Measurements from ENCODE around the gene SERPINC1. TPM values are rescaled to one million over a fixed set of nuclear protein-coding genes. Genes with fewer than 3 reads are reported as not detected.

Gene SERPINC1
- total and polyA plus RNA-seq, 9 of the 15 experiments (the other 6 are each of a cell fraction or from before 2014, with no cell fraction given), result 0.07 to 1.2 (median 0.50) TPM

DNA sequence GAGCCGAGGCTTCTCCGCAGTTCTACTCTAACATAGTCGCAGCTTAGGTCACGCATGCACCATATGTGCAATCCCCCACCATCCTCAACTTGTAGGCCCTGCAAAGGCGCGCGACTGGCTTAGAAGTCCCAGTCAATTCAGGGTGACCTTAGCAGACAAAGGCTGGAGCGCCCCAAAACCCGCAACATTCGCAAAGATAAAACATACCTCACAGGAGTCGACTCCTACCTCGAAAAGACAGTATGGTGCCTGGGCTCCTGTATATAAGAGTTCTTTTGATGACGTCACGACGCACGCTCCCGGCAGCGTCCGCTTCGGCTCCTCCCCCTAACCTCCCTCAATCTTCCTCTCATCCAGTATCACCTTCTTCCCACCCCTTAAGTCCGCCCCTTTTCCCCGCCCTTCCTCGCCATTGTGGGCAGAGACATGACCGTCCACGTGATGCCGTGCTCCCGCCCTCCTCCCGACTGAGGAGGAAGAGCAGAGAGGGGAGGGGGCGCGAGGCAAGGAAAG is 49.3 kb downstream of the SERPINC1 start, which contains the start of gene GAS5:
GAS5 (minus strand) TSS at position 237 of the 513 bp plus-strand sequence.
- no peaks in the 10 kb centered on the region; a peak in 1 of 5 replicates for H3K27me3 ChIP-seq (ENCODE audit: control insufficient read depth in 2 of 2, insufficient read depth in 2 of 2, low read length in 2 of 2)
- peak within 1 kb of the TSS; percentile 89 for H2AFZ ChIP-seq (ENCODE audit: low read depth, low read length)
- POLR2A ChIA-PET, result interaction anchor here (0.5 to 9.7 kb wide), 71 partner anchors 8 to 1335 kb away, joined by 3 to 183 read pairs (median 4); partner anchors contain the start of genes CENPL, DARS2, KLHL20 and MRPS14
- peaks cover 2% of the 10 kb centered on the region for H3K9me1 ChIP-seq (ENCODE audit: control insufficient read depth, insufficient read depth, low read length)
- peak; percentile 85 for ATAC-seq
- peak within 1 kb of the TSS; percentile 100 for H3K4me2 ChIP-seq (ENCODE audit: insufficient read depth, low read length)
- intact Hi-C loops (cut with micrococcal nuclease), result loop anchor here (1.0 to 5.0 kb wide), 5 partner anchors 44 to 391 kb away; partner anchors contain the start of genes CENPL, DARS2, PRDX6 and RABGAP1L
- peaks cover 45% of the 10 kb centered on the region for H4K20me1 ChIP-seq (replicated peaks; ENCODE audit: control insufficient read depth, insufficient read depth, low read length)
- peaks cover 17 to 34% of the 10 kb centered on the region in 2 experiments for H3K4me1 ChIP-seq (replicated peaks in 1 of 2; ENCODE audit: control insufficient read depth in 2 of 2, insufficient read depth in 2 of 2, low read length in 2 of 2)
- CTCF ChIA-PET (ENCODE audit: low intra/inter-chr PET ratio), result interaction anchor here (0.6 kb wide), 1 partner anchor 612 kb away, joined by 3 read pairs; no protein-coding TSS in a partner anchor
- peak within 1 kb of the TSS; percentile 94 to 97 for H3K9ac ChIP-seq (ENCODE audit: insufficient read depth in 1 of 2, low read depth in 2 of 2, low read length in 2 of 2)
- DNase-seq (ENCODE audit: extremely low read depth in 1 of 4, low spot score in 3 of 4), result peak; percentile 91 to 100 (median 94)
- 0% methylated on average over 28 of the region's 30 CpGs for WGBS (ENCODE audit: insufficient coverage, low coverage, missing lambda C conversion rate)
- in situ Hi-C loops (cut with MboI), result no loop called here
- H3K27ac ChIP-seq (ENCODE audit: extremely low read depth, low read depth, low read length), result peak within 1 kb of the TSS; percentile 95
- H3K9me3 ChIP-seq (replicated peaks; ENCODE audit: control insufficient read depth, insufficient read depth, low read depth, low read length), result no peaks in the 10 kb centered on the region
- peak; percentile 93 for FAIRE-seq
- H3K79me2 ChIP-seq (ENCODE audit: control insufficient read depth, insufficient read depth, low read length), result peaks cover 82% of the 10 kb centered on the region
- no TSS peak for BruUV-seq (replicated peaks)
- H3K36me3 ChIP-seq (ENCODE audit: control insufficient read depth, insufficient read depth, low read length), result peaks cover 57% of the 10 kb centered on the region
- peak within 1 kb of the TSS; percentile 86 for H3K4me3 ChIP-seq
- TF ChIP-seq ZNF707 (CRISPR knock-in tag; conservative IDR thresholded peaks at IDR 0.05), result no peak
- TF ChIP-seq FOSL1 (tag; conservative IDR thresholded peaks at IDR 0.05), result peak; percentile 58; the same call in 1 of the 2 replicates
- peak; percentile 100 for TF ChIP-seq TAF7 (tag; IDR thresholded peaks at IDR 0.05)
- no peak for TF ChIP-seq ZNF512 (tag; IDR thresholded peaks at IDR 0.05)
- TF ChIP-seq RBM39 (optimal IDR thresholded peaks at IDR 0.05; ENCODE audit: low read depth, low read length), result peak; percentile 98
- peak; percentile 39; the same call in 1 of the 2 replicates for TF ChIP-seq KLF13 (tag; IDR thresholded peaks at IDR 0.05; ENCODE audit: borderline replicate concordance, low read depth)
- TF ChIP-seq MCM7 (IDR thresholded peaks at IDR 0.05), result peak in 1 of 2 experiments; percentile 23; a peak in 1 of 4 replicates
- no peak for TF ChIP-seq HDAC8 (tag; IDR thresholded peaks at IDR 0.05)
- TF ChIP-seq TAF1 (IDR thresholded peaks at IDR 0.05; ENCODE audit: control insufficient read depth, extremely low read depth, insufficient read depth, low read length, severe bottlenecking), result peak; percentile 99
- TF ChIP-seq FOXJ3 (CRISPR knock-in tag; IDR thresholded peaks at IDR 0.05), result no peak
- no peak for TF ChIP-seq ELK3 (CRISPR knock-in tag; IDR thresholded peaks at IDR 0.05)
- TF ChIP-seq, protein P1, sequence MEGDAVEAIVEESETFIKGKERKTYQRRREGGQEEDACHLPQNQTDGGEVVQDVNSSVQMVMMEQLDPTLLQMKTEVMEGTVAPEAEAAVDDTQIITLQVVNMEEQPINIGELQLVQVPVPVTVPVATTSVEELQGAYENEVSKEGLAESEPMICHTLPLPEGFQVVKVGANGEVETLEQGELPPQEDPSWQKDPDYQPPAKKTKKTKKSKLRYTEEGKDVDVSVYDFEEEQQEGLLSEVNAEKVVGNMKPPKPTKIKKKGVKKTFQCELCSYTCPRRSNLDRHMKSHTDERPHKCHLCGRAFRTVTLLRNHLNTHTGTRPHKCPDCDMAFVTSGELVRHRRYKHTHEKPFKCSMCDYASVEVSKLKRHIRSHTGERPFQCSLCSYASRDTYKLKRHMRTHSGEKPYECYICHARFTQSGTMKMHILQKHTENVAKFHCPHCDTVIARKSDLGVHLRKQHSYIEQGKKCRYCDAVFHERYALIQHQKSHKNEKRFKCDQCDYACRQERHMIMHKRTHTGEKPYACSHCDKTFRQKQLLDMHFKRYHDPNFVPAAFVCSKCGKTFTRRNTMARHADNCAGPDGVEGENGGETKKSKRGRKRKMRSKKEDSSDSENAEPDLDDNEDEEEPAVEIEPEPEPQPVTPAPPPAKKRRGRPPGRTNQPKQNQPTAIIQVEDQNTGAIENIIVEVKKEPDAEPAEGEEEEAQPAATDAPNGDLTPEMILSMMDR (IDR thresholded peaks at IDR 0.05 in 2 of 3, conservative IDR thresholded peaks at IDR 0.05 in 1 of 3; ENCODE audit: insufficient read depth in 2 of 3, low read depth in 1 of 3, low read length in 3 of 3), result no peak
- TF ChIP-seq SP2 (IDR thresholded peaks at IDR 0.05; ENCODE audit: extremely low read depth, low read depth, low read length, poor library complexity, severe bottlenecking), result no peak
- TF ChIP-seq DIDO1 (tag; IDR thresholded peaks at IDR 0.05; ENCODE audit: low read depth), result no peak
- no peak; the same call in 1 of the 2 replicates for TF ChIP-seq ZSCAN32 (CRISPR knock-in tag; IDR thresholded peaks at IDR 0.05)
- no peak for TF ChIP-seq HMGN3 (IDR thresholded peaks at IDR 0.05; ENCODE audit: borderline replicate concordance, extremely low read depth, insufficient read length, low read depth, low read length)
- peak; percentile 75; the same call in 1 of the 2 replicates for TF ChIP-seq ESRRA (IDR thresholded peaks at IDR 0.05; ENCODE audit: borderline replicate concordance, low read depth)

All from K562 (cell line).